Measurements from ENCODE around the gene EDAR.

- TF ChIP-seq CTCF (IDR thresholded peaks at IDR 0.05) (no peak), ZFX (IDR thresholded peaks at IDR 0.05; ENCODE audit: borderline replicate concordance) (no peak)
These were observed 67.7 kb downstream of the EDAR start for GRCh38 chr2:108921096-108922030.

Measured in 22Rv1 (cell line).